ENCODE data around the gene RBM38. TPM values are rescaled to one million over a fixed set of nuclear protein-coding genes. Genes with fewer than 3 reads are reported as not detected.

RBM38 gene
- total RNA-seq, 4 donors from 2014 or later, result 3.7 to 9.1 (median 6.3) TPM

- no peak for TF ChIP-seq CTCF (IDR thresholded peaks at IDR 0.05; ENCODE audit: low read depth)
Measured at GRCh38 chr20:57421253-57422220, 30.3 kb downstream of the RBM38 start.

GRCh38 chr20:57422254-57422653, 31.1 kb downstream of the RBM38 start:
- no peak for TF ChIP-seq CTCF (IDR thresholded peaks at IDR 0.05; ENCODE audit: low read depth)

DNA sequence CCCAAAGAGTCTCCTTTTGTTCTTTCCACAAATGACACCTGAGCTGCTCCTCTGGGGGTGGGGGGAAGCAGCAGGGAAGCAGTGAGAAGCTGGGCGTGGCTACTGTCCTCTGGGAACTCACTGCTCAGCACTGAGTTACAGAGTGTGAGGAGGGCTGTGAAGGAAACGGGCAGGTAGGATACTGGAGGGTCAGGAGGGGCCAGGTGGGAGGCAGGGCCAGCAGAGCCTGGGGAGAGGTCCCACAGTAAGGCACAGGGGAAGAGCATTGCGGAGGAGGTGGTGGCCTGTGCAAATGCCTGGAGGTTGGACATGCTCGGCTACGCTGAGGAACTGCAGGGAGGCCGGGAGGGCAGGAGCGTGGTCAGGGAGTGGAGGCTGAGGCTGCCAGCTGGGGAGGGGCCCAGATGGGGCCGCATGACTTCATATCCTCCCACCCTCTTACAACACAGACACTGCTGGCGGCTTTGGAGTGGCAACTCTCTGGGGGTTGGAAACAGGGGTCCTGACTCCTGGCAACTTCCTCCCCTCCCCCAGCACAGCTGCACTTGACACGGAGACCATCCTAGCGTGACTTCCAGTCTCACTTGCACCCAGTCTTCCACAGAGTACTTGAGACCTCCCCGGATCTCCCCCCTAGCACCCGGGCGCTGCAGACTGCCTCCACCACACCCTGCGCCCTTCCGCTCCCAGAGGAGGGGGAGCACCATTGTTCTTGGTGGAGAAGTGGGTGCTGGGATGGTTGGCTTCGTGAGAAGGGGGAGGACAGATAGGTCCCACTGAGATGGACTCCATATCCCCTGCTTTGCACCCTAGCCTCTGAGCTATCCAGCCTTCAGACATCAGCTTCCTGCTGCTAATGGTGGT, 34.2 kb downstream of the RBM38 start:
- no peak for TF ChIP-seq CTCF (IDR thresholded peaks at IDR 0.05; ENCODE audit: low read depth)

DNA sequence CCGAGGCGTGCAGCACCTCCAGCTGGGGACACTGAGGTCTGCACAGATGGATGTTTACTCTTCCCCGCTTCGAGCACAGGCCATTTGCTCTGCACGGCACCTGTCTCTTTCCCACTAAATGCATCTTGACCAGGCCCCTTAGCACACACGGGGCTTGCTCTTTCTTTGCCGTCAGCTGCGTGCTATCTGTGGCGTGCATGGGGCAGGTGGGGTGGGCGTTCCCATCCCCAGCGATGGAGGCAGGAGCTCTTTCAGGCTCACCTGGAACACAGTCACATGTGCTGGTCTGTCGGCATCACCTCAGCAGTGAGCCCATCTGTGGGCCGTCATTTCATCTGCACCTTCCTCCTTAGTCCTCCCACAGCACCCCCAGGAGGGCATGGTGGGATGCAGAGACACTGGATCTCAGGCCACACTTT, 35.1 kb downstream of the RBM38 start:
- TF ChIP-seq CTCF (IDR thresholded peaks at IDR 0.05; ENCODE audit: low read depth), result no peak

DNA sequence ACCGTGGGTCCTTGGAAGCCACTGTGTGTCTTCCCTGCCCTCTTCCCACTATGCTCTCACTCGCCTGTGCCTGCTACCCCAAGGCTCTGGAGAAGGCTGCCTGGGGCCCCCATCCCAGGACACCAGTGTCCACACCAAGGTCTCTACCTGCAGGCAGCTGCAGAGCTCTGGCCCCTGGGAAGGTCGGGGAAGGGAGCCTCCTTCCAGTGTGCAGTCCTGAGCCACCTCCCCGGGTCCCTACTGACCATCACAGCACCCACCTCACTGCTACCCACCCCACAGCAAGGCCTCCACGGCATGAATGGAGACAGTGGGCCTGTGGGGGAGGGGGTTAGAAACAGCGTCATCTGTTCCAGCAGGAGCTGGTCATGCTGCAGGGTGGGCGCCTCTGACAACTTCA, 35.6 kb downstream of the RBM38 start:
- TF ChIP-seq CTCF (IDR thresholded peaks at IDR 0.05; ENCODE audit: low read depth), result no peak

- no peak for TF ChIP-seq CTCF (IDR thresholded peaks at IDR 0.05; ENCODE audit: low read depth)
Measured at GRCh38 chr20:57428324-57429158, 37.3 kb downstream of the RBM38 start.
